ENCODE data around the gene TMCO4. TPM values are rescaled to one million over a fixed set of nuclear protein-coding genes. Genes with fewer than 3 reads are reported as not detected.
A peak's percentile ranks its signal among the peaks of the same experiment; 100 is the strongest.
"Not testable (repeated sequence)": the region's sequence is repeated elsewhere in the genome, so short reads cannot be mapped to it uniquely, and the experiment has no call there.

Gene TMCO4
- total RNA-seq (2.6 TPM), polyA plus RNA-seq (ENCODE audit: insufficient read depth in 1 of 8, insufficient read length in 8 of 8, low replicate concordance in 1 of 8) (1 to 10 TPM; 1.7 to 3.7 (median 2.0) TPM)
- long read RNA-seq, donor 1 = 0 reads
- long read RNA-seq, donor 2 = 0 reads
- long read RNA-seq, donor 3 = 0 reads
- long read RNA-seq, donor 4 = 0 reads
- long read RNA-seq, donor 5 = 0 reads
- long read RNA-seq, donor 6 = 0 reads
- long read RNA-seq, donor 7 = 0 reads
- long read RNA-seq, donor 8 = 0 reads
- long read RNA-seq, donor 9 = 0 reads
- long read RNA-seq, donor 10 = 0 reads
- long read RNA-seq, donor 11 = 0 reads

DNA sequence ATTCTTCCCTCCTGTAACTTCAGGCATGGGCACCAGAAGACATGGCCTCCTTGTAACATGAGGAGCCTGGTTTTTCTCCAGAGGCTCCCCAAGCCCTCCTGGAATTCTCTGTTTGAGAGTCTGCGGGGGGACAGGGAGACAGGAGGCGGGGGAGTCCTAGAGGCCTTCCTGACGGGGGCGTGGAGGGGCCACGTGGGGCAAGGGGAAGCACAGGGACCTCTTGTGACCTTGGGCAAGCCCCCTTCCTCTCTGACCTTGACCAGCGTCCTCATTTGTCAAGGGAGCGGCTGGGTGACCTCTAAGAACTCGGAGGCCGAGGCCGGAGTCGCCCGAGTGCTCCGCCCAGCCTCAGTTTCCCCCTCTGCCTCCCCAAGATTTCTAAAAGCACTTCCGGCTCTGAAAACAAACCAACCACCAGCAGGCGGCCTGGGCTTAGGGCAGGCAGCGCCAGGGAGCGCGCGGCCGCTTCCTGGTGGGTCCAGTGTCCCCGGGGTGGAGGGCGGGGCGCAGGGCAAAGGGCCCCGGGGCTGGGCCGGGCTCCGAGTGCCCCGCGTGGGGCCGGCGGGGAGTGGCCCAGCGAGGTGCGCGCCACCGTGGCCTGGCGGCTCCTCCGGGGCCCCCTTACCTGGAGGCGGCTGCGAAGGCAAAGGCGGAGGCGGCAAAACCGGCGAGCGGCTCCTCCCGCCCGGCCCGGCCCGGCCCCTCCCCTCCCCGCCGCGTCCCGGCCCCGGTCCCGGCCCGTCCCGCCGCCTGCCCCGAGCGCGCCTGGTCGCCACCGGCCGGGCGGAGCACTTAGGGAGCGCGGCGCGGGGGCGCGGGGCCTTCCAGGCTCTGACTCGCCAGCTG, at the start of gene TMCO4:
Gene TMCO4 (minus strand): TSS at position 687 of the 846 bp plus-strand sequence. CDS start 19,158 bp downstream, outside the sequence.
- peaks cover 7% of the 10 kb centered on the region for H3K4me1 ChIP-seq (ENCODE audit: control insufficient read depth, insufficient read depth, low read length)
- H3K27me3 ChIP-seq (ENCODE audit: control insufficient read depth, insufficient read depth, low read length) = peaks cover 13% of the 10 kb centered on the region
- no peaks in the 10 kb centered on the region for H3K36me3 ChIP-seq (ENCODE audit: control insufficient read depth, insufficient read depth, low read length)
- no peaks in the 10 kb centered on the region for H3K9me3 ChIP-seq (replicated peaks; ENCODE audit: control insufficient read depth, low read depth, low read length)
- peak within 1 kb of the TSS; percentile 3 for H3K27ac ChIP-seq (ENCODE audit: low read length)
- WGBS (ENCODE audit: insufficient coverage) = 3% methylated on average over 65 of the region's 70 CpGs
- peak within 1 kb of the TSS; percentile 52 for H3K4me3 ChIP-seq (ENCODE audit: low read length)
- DNase-seq = peak; percentile 46

DNA sequence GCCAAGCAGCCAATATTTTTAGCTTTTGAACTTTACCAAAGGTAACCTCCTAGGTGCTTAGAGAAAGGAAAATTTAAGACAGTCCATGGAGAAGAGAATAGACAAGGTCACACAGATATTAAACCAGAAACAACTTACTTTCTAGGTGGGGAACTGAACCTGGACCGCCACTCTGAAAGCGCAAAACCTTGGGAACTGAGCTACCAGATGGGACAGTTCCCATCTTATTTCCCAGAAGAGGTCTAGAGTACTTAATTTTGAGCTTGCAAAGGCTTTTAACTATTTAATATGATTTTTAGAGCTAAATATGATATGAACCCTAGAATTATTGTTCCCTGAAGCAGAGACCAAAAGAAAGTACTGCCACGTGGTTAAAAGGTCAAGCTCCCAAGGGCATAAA, 49.6 kb upstream of the TMCO4 start:
- H3K36me3 ChIP-seq (ENCODE audit: control insufficient read depth, insufficient read depth, low read length); H3K27me3 ChIP-seq (ENCODE audit: control insufficient read depth, insufficient read depth, low read length); H3K9me3 ChIP-seq (replicated peaks; ENCODE audit: control insufficient read depth, low read depth, low read length); H3K4me3 ChIP-seq (ENCODE audit: low read length); H3K4me1 ChIP-seq (ENCODE audit: control insufficient read depth, insufficient read depth, low read length); DNase-seq; H3K27ac ChIP-seq (ENCODE audit: low read length): not testable (repeated sequence)
- 17% methylated on average over 1 of the region's 3 CpGs for WGBS (ENCODE audit: insufficient coverage)

DNA sequence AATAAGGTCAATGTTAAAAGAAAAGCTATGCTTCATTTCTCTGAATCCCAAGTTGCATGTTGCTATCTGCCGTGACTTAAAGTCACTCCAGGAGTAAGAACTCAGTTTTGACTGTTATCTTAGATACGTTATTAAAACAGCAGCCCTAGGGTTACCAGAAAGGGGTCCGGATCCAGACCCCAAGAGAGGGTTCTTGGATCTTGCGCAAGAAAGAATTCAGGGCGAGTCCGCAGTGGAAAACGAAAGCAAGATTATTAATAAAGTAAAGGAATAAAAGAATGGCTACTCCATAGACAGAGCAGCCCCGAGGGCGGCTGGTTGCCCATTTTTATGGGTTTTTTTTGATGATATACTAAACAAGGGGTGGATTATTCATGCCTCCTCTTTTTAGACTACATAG, 47.6 kb upstream of the TMCO4 start:
- 89% methylated on average over 4 of the region's 9 CpGs for WGBS (ENCODE audit: insufficient coverage)
- H3K27me3 ChIP-seq (ENCODE audit: control insufficient read depth, insufficient read depth, low read length); H3K36me3 ChIP-seq (ENCODE audit: control insufficient read depth, insufficient read depth, low read length); H3K9me3 ChIP-seq (replicated peaks; ENCODE audit: control insufficient read depth, low read depth, low read length); H3K4me3 ChIP-seq (ENCODE audit: low read length); DNase-seq; H3K27ac ChIP-seq (ENCODE audit: low read length); H3K4me1 ChIP-seq (ENCODE audit: control insufficient read depth, insufficient read depth, low read length): not testable (repeated sequence)

DNA sequence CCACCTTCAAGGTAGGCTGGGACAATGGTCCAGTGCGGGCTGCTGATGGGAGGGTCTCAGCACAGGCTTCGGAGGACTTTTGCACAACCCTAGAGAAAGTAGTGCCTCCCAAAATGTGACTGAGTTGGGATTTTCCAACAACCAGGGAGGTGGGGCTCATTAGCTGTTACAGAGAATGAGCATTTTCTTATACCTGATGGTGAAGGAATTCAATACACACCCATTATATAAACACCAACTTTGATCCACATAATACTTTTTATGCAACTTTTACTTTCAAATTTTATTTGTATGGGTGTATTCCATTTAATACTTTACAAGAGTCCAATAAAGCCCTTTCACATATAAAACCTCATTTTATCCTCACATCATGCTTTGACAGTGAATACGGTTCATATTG, 46.6 kb upstream of the TMCO4 start:
- no peaks in the 10 kb centered on the region for H3K9me3 ChIP-seq (replicated peaks; ENCODE audit: control insufficient read depth, low read depth, low read length)
- H3K27me3 ChIP-seq (ENCODE audit: control insufficient read depth, insufficient read depth, low read length) = peaks cover 6% of the 10 kb centered on the region
- DNase-seq = no peak
- H3K27ac ChIP-seq (ENCODE audit: low read length) = no peak overlapping the region
- 100% methylated on average over 1 of the region's 3 CpGs for WGBS (ENCODE audit: insufficient coverage)
- H3K4me3 ChIP-seq (ENCODE audit: low read length) = no peak overlapping the region
- H3K36me3 ChIP-seq (ENCODE audit: control insufficient read depth, insufficient read depth, low read length) = no peaks in the 10 kb centered on the region
- no peaks in the 10 kb centered on the region for H3K4me1 ChIP-seq (ENCODE audit: control insufficient read depth, insufficient read depth, low read length)

DNA sequence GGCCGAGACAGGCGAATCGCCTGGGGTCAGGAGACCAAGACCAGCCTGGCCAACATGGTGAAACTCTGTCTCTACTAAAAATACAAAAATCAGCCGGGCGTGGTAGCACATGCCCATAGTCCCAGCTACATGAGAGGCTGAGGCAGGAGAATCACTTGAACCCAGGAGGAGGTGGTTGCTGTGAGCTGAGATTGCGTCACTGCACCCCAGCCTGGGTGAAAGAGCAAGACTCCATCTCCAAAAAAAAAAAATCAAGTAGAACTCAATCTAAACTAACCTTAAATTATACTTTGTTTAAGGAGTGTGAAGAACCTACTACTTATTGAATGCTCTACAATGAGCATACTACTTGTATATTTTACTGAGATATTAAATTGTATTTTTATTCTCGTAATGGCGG, 45.8 kb upstream of the TMCO4 start:
- no peaks in the 10 kb centered on the region for H3K4me1 ChIP-seq (ENCODE audit: control insufficient read depth, insufficient read depth, low read length)
- H3K36me3 ChIP-seq (ENCODE audit: control insufficient read depth, insufficient read depth, low read length) = no peaks in the 10 kb centered on the region
- H3K27ac ChIP-seq (ENCODE audit: low read length) = no peak overlapping the region
- no CpG with 5 or more reads among the region's 8 CpGs for WGBS (ENCODE audit: insufficient coverage)
- no peaks in the 10 kb centered on the region for H3K9me3 ChIP-seq (replicated peaks; ENCODE audit: control insufficient read depth, low read depth, low read length)
- no peak overlapping the region for H3K4me3 ChIP-seq (ENCODE audit: low read length)
- DNase-seq = no peak
- H3K27me3 ChIP-seq (ENCODE audit: control insufficient read depth, insufficient read depth, low read length) = peaks cover 6% of the 10 kb centered on the region

DNA sequence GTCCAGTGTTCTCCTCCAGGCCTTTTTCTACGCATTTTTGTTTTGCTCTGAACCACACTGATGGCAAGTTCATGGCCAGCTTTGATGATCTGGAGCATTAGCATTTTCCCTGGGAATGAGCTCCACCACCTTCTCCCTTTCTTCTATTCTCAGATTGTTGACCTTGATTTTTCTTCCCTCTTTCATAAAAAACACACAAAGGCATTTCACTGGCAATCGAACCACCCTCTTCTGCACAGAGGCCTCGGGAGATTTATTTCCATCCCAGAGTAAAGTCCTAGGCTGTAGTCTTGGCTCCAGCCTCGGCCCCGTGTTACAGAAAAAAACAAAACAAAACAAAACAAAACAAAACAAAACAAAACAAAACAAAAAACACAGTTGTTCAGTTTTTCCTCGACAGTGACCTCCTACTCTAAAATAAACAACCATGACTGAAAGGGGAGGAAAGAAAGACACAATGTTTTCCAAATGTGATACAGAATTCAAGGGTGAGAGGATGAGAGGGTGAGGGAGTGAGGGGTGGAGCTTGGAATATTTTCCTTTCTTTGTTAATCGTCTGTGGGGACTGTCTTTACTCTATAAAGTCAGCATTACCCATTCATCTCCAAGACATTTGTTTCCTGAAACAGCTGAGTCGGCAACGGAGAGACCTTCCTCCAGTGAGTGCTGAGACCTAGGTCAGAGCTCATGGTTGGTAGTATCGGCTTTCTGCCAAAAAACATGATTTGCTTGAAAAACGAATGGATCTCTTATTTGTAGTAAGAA, 45.2 kb upstream of the TMCO4 start:
- H3K9me3 ChIP-seq (replicated peaks; ENCODE audit: control insufficient read depth, low read depth, low read length) = no peaks in the 10 kb centered on the region
- H3K27ac ChIP-seq (ENCODE audit: low read length) = no peak overlapping the region
- H3K4me3 ChIP-seq (ENCODE audit: low read length) = no peak overlapping the region
- DNase-seq = peak; percentile 12
- 45% methylated on average over 4 of the region's 11 CpGs for WGBS (ENCODE audit: insufficient coverage)
- no peaks in the 10 kb centered on the region for H3K4me1 ChIP-seq (ENCODE audit: control insufficient read depth, insufficient read depth, low read length)
- H3K27me3 ChIP-seq (ENCODE audit: control insufficient read depth, insufficient read depth, low read length) = peaks cover 6% of the 10 kb centered on the region
- H3K36me3 ChIP-seq (ENCODE audit: control insufficient read depth, insufficient read depth, low read length) = no peaks in the 10 kb centered on the region

DNA sequence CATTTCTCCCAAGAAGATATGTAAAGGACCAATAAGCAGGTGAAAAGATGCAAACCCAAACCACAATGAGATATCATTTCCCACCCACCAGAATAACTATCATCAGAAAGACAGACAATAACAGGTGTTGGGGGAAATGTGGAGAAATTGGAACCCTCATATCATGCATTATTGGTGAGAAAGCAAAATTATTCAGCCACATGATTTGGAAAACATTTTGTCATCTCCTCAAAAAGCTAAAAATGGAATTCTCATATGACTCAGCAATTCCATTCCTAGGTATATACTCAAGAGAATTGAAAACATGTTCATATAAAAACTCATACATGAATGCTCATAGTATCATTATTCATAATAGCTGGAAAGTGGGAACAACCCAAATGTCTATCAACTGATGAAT, 40.5 kb upstream of the TMCO4 start:
- Histone ChIP-seq H3K9me3 (replicated peaks; ENCODE audit: control insufficient read depth, low read depth, low read length) (no peaks in the 10 kb centered on the region), H3K27ac (ENCODE audit: low read length) (no peak overlapping the region), H3K36me3 (ENCODE audit: control insufficient read depth, insufficient read depth, low read length) (no peaks in the 10 kb centered on the region), H3K27me3 (ENCODE audit: control insufficient read depth, insufficient read depth, low read length) (peaks cover under 1% of the 10 kb centered on the region), H3K4me3 (ENCODE audit: low read length) (no peak overlapping the region), H3K4me1 (ENCODE audit: control insufficient read depth, insufficient read depth, low read length) (no peaks in the 10 kb centered on the region)
- no peak for DNase-seq

DNA sequence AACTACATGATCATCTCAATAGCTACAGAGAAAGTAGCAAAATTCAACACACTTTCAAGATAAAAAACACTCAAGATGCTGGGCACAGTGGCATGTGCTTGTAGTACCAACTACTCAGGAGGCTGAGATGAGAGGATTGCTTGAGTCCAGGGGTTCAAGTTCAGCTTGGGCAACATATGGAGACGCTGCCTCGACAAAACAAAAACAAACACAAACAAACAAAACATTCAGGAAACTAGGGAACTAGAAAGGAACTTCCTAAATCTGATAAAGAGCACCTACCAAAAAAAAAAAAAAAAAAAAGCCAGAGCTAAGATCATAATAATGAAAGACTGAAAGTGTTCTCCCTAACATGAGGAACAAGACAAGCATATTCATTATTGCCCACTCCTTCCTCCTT, 38.1 kb upstream of the TMCO4 start:
- no peak overlapping the region for H3K27ac ChIP-seq (ENCODE audit: low read length)
- H3K27me3 ChIP-seq (ENCODE audit: control insufficient read depth, insufficient read depth, low read length) = no peaks in the 10 kb centered on the region
- H3K4me1 ChIP-seq (ENCODE audit: control insufficient read depth, insufficient read depth, low read length) = no peaks in the 10 kb centered on the region
- no peaks in the 10 kb centered on the region for H3K36me3 ChIP-seq (ENCODE audit: control insufficient read depth, insufficient read depth, low read length)
- no peak overlapping the region for H3K4me3 ChIP-seq (ENCODE audit: low read length)
- H3K9me3 ChIP-seq (replicated peaks; ENCODE audit: control insufficient read depth, low read depth, low read length) = no peaks in the 10 kb centered on the region
- DNase-seq = no peak
- no CpG with 5 or more reads among the region's 2 CpGs for WGBS (ENCODE audit: insufficient coverage)

DNA sequence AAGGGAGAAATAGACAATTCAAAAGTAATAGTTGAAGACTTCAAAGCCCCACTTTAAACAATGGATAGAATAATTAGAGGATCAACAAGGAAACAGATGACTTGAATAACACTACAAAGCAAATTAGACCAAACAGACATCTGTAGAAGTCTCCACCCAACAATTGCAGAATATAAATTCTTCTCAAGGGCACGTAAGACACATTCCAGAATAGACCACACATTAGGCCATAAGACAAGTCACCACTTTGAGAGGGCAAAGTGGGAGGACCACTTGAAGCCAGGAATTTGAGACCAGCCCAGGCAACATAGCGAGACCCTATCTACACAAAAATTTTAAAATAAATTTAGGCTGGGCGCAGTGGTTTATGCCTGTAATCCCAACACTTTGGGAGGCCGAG, 35.9 kb upstream of the TMCO4 start:
- Histone ChIP-seq H3K36me3 (ENCODE audit: control insufficient read depth, insufficient read depth, low read length) (no peaks in the 10 kb centered on the region), H3K27me3 (ENCODE audit: control insufficient read depth, insufficient read depth, low read length) (no peaks in the 10 kb centered on the region), H3K4me1 (ENCODE audit: control insufficient read depth, insufficient read depth, low read length) (no peaks in the 10 kb centered on the region), H3K9me3 (replicated peaks; ENCODE audit: control insufficient read depth, low read depth, low read length) (peaks cover 3% of the 10 kb centered on the region), H3K4me3 (ENCODE audit: low read length) (no peak overlapping the region), H3K27ac (ENCODE audit: low read length) (no peak overlapping the region)
- DNase-seq = no peak
- 100% methylated on average over 1 of the region's 4 CpGs for WGBS (ENCODE audit: insufficient coverage)

DNA sequence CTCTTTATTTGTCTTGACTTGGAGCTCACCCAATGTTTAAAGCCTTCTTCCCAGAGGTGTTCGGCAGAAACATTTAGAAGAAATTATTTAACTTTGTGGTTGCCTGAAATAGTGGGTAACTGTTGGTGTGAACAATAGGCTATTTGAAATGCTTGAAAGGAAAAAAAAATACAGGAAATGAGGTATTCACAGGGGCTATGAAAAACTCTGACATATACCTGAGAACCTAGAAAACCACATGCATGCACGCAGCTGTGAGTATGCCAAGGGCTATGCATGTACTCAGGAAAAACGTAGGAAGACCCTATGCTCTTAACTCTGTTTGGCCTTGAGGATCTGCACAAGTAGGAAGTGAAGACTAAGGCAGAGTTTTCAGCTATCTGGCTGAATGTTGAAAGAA, 31.7 kb upstream of the TMCO4 start:
- no peak for DNase-seq
- H3K27ac ChIP-seq (ENCODE audit: low read length) = no peak overlapping the region
- H3K36me3 ChIP-seq (ENCODE audit: control insufficient read depth, insufficient read depth, low read length) = no peaks in the 10 kb centered on the region
- H3K9me3 ChIP-seq (replicated peaks; ENCODE audit: control insufficient read depth, low read depth, low read length) = peaks cover 3% of the 10 kb centered on the region
- H3K4me1 ChIP-seq (ENCODE audit: control insufficient read depth, insufficient read depth, low read length) = no peaks in the 10 kb centered on the region
- H3K4me3 ChIP-seq (ENCODE audit: low read length) = no peak overlapping the region
- H3K27me3 ChIP-seq (ENCODE audit: control insufficient read depth, insufficient read depth, low read length) = no peaks in the 10 kb centered on the region
- WGBS (ENCODE audit: insufficient coverage) = no CpG with 5 or more reads among the region's 3 CpGs

Data from muscle of leg (tissue), 16 donors.